GM21423 (cell line): ENCODE measurements around the gene ADAMTS13.

Experiments
- ATAC-seq: cut with Tn5 transposase; IDR thresholded peaks from one replicate; pipeline ENCODE4 v1.9.1; 2021; ENCODE audit warnings: mild to moderate bottlenecking, moderate library complexity; ENCODE audit not compliant: unreplicated experiment

The ADAMTS13 gene

GRCh38 chr9:133452562-133452961 is 30.4 kb downstream of the ADAMTS13 start:
- no peak for ATAC-seq

GRCh38 chr9:133453651-133454050 is 31.5 kb downstream of the ADAMTS13 start:
- no peak for ATAC-seq

- ATAC-seq: no peak
Measured at GRCh38 chr9:133454325-133454724, 32.2 kb downstream of the ADAMTS13 start.

GRCh38 chr9:133454943-133455673 is 32.9 kb downstream of the ADAMTS13 start:
- no peak for ATAC-seq

GRCh38 chr9:133455936-133456335 is 33.8 kb downstream of the ADAMTS13 start:
- ATAC-seq: no peak

- no peak for ATAC-seq
Measured at GRCh38 chr9:133456409-133456808, 34.2 kb downstream of the ADAMTS13 start.

- no peak for ATAC-seq
Measured at GRCh38 chr9:133457233-133457632, 35.1 kb downstream of the ADAMTS13 start.

- ATAC-seq: no peak
Measured at GRCh38 chr9:133457748-133458147, 35.6 kb downstream of the ADAMTS13 start.

- no peak for ATAC-seq
Measured at GRCh38 chr9:133458643-133459312, 36.6 kb downstream of the ADAMTS13 start.

- ATAC-seq: peak; percentile 77
Measured at GRCh38 chr9:133459476-133460404, 37.6 kb downstream of the ADAMTS13 start, which contains the start of gene CACFD1. TSS of gene CACFD1 (plus strand) at chr9:133459978. CDS start at chr9:133460067, 89 bp downstream.

GRCh38 chr9:133460405-133461175 is 38.4 kb downstream of the ADAMTS13 start:
- peak; percentile 27 for ATAC-seq

GRCh38 chr9:133461975-133462374 is 39.8 kb downstream of the ADAMTS13 start:
- ATAC-seq: no peak

- no peak for ATAC-seq
Measured at GRCh38 chr9:133463234-133463863, 41.2 kb downstream of the ADAMTS13 start.

GRCh38 chr9:133463864-133464615 is 41.9 kb downstream of the ADAMTS13 start:
- no peak for ATAC-seq

- no peak for ATAC-seq
Measured at GRCh38 chr9:133464638-133465037, 42.5 kb downstream of the ADAMTS13 start.

- ATAC-seq: no peak
Measured at GRCh38 chr9:133465984-133466383, 43.8 kb downstream of the ADAMTS13 start.

- ATAC-seq: no peak
Measured at GRCh38 chr9:133467101-133467500, 44.9 kb downstream of the ADAMTS13 start.

GRCh38 chr9:133468374-133468773 is 46.2 kb downstream of the ADAMTS13 start:
- no peak for ATAC-seq

GRCh38 chr9:133468777-133469421 is 46.7 kb downstream of the ADAMTS13 start:
- no peak for ATAC-seq
